Measurements from ENCODE around the gene HAUS1.
A peak's percentile ranks its signal among the peaks of the same experiment; 100 is the strongest.
"Not testable (repeated sequence)": the region's sequence is repeated elsewhere in the genome, so short reads cannot be mapped to it uniquely, and the experiment has no call there.

Gene HAUS1

DNA sequence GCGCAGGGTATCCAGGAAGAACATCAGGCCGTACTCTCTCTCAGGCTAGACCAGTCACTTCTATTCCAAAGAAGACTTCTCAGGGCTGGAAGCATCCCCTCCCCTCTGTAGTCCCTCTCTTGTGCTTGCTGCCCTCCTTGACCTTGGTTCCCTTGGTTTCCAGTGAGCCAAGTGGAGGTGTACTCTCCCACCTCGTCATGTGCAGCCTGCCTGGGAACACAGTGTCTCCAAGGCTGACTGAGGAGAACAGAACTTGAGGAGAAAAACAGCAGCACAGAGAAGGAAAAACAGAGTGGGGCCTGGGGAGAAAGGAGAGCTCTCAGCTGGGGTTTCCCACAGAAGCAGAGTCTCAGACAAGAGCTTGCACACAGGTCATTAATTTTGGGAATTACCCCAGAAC lies 52.7 kb downstream of the HAUS1 start:
- no peak for DNase-seq (ENCODE audit: low read depth)

DNA sequence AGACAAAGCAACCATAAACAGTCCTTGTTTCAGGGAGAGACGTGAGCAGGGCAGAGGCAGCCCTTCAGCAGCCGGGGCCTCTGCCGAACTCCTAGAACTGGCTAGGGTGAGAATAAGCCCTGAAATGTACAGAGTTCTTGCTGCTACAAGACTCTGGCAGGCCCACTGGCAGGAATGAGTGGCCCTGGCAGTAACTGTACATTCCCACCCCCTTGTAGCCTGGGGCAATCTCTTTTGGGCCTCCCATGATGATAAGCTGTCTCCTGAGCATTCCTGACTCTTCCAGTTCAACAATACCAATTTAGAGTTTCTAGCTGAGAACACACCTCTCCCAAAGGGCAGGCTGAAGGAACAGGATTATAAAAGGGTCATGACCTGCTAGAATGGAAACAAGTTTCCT lies 54.3 kb downstream of the HAUS1 start:
- no peak for DNase-seq (ENCODE audit: low read depth)

DNA sequence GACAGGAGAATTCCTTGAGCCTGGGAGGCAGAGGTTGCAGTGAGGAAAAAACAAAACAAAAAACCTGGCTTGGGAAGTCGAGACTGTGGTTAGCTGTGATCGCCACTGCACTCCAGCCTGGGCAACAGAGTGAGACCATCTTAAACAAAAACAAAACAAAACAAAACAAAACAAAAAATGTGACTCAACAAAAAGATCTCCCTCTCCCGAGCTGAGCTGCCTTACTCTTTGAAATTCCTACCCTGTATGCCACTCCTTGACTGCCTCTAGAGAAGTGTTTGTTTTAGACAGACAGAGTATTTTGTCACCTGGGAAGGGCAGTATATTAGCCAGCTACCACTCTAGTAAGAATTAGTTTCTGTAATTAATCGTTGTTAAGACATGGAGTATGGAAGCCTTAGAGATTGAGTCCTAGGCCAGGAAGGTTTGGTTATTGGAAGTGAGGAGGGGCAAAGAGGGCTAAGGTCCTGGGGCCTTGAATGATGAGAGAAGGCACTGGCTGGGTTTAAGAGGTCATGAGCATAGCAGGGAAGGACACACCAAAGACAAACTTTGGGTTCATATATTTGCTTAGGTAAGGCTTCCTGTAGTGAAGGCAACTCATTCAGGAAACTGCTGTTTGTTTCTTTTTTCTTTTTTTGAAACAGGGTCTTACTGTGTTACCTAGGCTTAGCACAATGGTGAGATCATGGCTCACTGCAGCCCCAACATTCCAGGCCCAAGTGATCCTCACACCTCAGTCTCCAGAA lies 56.0 kb downstream of the HAUS1 start:
- no peak for DNase-seq (ENCODE audit: low read depth)

DNA sequence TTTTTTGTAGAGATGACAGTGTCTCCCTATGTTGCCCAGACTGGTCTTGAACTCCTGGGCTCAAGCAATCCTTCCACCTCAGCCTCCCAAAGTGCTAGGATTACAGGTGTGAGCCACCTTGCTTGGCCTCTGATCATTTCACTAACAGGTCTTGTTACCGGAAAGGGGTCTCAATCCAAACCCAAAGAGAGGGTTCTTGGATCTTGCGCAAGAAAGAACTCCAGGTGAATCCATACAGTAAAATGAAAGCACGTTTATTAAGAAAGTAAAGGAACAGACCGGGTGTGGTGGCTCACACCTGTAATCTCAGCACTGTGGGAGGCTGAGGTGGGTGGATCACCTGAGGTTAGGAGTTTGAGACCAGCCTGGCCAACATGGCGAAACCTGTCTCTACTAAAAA lies 56.7 kb downstream of the HAUS1 start:
- DNase-seq (ENCODE audit: low read depth), result not testable (repeated sequence)

DNA sequence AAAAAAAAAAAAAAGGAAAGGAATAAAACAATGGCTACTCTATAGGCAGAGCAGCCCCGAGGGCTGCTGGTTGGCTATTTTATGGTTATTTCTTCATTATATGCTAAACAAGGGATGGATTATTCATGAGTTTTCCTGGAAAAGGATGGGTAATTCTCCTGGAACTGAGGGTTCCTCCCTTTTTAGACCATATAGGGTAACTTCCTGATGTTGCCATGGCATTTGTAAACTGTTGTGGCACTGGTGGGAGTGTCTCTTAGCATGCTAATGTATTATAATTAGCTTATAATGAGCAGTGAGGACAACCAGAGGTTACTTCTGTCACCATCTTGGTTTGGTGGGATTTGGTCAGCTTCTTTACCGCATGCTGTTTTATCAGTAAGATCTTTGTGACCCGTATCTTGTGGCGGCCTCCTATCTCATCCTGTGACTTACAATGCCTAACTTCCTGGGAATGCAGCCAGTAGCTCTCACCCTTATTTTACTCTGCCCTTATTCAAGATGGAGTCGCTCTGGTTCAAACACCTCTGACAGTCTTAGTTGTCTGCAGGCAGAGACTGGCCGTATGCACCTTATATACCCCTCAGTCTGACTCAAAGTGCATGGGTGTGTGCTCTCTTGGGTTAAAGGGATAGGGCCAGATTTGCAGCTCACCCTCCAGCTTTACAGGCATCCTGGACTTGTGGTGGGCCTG lies 57.7 kb downstream of the HAUS1 start:
- DNase-seq (ENCODE audit: low read depth), result no peak

DNA sequence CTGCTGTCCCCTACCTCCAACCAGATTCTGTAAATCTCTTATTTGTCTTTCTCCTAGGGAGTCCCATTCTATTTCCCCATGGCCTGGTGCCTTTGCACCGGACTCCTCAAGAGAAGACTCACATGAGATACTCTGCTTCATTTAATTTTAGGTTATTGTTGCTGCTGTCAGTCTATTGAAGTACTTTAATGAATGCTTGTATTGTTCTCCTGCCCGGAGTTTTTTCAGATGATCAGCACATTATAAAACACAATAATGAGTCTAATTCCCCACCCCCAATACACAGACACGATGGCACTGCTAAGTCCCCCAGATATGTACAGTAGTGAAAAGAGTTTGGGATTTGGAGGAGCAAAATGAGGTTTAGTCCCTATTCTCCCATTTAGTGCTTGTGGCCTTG lies 58.9 kb downstream of the HAUS1 start:
- DNase-seq (ENCODE audit: low read depth), result no peak

DNA sequence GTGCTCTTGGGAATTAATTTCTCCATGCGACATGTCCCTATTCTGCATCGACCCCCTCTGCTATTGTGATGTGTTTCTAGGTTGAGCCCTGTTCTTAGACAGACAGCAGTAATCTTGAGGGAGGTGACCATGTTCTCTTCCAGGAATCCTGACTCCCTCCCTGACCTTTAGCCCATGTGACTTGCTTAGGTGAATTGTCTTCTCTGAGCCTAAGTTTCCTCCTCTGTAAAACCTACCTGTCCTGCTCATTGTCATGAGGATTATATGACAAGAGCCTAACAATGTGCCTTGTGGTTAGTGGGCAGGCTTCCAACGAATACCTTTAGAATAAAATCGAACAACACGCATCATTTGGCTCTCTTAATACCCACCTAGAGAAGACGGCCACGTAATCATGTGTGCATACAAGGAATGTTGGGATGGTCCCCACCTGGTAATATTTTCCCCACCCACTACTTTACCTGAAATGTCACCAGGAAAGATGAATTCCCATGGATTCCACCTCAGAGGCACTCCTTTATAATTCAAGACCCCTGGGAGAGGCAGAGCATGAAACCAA lies 59.8 kb downstream of the HAUS1 start:
- DNase-seq (ENCODE audit: low read depth), result no peak

DNA sequence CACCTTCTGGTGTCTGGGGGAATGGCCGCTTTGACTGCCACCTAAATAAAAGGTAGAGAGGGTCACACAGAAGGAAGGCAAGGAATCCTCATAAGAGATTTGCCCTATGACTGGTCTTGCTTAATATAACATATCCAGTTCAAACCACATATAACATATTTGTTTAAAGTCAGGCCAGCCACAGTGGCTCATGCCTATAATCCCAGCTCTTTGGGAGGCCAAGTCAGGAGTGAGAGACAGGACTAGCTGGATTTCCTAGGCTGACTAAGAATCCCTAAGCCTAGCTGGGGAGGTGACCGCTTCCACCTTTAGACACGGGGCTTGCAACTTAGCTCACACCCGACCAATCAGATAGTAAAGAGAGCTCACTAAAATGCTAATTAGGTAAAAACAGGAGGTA lies 60.3 kb downstream of the HAUS1 start:
- not testable (repeated sequence) for DNase-seq (ENCODE audit: low read depth)

DNA sequence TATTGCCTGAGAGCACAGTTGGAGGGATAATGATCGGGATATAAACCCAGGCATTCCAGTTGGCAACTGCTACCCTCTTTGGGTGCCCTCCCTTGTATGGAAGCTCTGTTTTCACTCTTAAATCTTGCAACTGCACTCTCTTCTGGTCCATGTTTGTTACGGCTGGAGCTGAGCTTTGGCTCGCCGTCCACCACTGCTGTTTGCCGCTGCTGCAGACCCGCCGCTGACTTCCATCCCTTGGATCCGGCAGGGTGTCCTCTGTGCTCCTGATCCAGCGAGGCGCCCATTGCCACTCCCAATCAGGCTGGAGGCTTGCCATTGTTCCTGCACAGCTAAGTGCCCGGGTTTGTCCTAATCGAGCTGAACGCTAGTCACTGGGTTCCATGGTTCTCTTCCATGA lies 60.7 kb downstream of the HAUS1 start:
- no peak for DNase-seq (ENCODE audit: low read depth)

DNA sequence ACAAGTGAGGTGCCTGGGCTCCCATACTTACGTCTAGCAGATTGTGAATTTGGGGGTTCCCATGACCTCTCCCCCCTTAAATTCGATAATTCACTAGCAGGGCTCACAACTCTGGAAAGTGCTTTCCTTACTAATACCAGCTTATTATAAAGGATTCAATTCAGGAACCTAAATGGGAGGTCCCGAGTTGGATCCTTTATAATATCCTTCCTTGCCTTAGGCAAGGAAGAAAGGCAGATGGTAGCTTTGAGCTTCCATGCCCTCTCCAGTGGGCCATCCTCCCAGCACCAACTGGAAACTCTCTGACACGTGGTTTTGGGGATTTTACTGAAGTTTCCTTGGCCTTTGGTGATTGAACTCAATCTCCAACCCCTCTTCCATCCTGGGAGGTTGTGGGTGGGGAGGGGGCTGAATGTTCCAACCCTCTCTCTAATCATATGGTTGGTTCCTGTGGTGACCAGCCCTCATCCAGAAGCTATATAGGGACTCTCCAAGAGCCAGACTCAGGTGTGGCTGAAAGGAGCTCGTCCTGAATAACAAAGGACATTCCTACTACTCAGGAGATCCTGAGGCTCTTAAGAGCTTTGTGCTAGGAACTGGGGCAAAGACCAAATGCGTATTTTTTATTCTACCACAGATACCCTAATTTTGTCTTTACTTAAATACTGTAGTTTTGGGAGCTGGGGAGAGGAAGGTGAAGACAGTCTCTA lies 62.2 kb downstream of the HAUS1 start:
- DNase-seq (ENCODE audit: low read depth), result no peak

DNA sequence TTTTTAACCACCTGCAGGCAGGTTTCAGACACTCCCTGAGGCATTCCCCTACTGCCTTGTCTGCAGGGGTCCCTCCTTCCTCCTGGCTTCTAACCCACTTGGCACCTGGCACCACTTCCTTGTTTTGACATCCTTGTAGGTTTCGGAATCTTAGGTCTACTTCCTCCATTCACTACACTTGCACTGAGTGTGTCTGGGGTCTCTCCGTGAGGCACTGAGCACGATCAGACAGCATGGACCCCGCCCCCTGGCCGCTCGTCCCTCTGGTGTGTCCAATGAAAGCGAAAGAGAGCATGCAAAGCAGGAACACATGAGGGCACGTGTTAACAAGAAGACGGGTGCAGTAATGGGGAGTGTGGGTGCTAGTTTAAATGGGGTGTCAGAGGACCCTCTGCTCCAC lies 63.8 kb downstream of the HAUS1 start:
- no peak for DNase-seq (ENCODE audit: low read depth)

DNA sequence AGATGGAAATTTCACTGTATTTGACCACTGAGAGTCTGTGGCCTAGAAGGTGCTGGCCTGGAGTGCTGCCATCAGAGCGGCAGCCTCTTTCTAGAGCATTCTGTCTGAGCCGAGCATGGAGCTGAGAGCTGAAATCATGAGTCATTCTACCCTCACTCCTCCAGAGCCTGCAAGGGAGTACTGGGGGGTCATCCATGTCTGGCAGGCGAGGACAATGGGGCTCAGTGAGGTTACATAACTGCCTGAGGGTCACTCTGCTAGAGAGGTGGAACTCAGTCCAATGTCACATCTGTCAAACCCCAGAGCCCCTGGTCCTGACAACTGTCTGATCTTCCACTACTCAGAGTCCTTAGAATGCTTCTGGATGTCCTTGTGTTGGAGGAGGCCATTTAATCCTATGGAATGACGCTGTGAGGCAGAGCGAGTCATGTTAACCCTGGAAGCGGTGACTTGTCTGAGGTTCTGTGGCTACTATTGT lies 65.3 kb downstream of the HAUS1 start:
- no peak for DNase-seq (ENCODE audit: low read depth)

DNA sequence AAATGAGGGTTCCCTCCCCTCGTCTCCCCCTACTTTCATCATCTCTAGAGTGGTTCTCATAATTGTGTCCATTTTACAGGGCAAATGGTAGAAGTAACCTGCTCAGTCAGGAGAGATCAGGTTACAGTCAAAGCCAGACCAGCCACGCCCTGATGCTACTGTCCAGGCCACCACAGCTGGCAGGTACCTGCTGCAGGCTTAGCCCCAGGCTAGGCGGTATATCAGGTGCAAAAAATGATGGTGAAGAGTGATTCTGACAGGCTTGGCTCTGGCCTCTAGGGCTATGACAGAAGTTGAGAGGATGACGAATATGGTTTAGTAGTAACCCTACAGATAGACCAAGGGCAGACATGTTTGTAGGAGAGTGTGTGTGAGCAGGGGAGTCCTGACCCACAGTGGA lies 67.1 kb downstream of the HAUS1 start:
- no peak for DNase-seq (ENCODE audit: low read depth)

DNA sequence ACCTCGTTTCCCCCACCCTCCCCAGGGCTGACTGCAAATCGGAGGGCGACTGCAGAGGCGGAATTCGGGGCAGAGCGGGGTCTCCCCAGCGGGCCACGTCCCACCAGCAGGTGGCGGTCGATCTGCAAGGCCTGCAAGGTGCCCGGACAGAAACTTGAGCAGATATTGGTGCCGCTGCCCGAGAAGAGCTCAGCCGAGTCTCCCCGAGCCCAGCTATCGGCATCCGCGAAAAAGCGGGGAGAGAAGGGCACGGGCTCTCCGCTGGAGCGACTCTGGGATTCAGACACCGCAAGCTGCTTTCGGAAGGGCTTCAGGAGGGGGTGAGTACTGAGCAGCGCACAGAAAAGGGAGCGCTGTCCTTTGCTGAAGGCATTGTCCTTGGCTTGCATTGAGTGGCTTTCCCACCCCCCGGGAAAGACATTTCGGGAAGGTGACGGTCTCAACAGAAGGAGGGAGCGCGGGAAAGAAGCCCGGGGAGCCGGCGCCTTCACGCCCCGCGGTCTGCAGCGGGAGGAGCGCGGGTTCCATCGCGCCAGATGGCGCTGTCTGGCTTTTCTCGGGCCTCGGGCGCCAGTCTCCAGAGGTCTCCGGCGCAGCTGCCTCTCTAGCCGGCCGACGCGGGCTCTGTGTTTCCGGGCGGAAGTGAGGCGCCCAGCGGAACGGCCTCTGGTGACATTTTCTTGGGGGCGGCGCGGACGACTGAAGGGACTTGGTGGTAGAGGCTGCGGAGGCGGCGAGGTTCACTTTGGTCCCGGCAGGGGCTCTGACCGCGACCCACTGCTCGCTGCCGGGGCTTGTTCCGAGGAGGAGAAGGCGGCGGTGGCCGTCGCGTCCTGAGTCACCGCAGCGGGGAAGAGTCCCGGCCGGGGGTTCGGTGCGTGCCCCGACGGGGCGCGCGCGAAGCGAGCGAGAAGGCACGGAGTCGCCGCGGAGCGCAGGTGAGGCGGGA lies 69.5 kb downstream of the HAUS1 start:
- peak; percentile 93 for DNase-seq (ENCODE audit: low read depth)

DNA sequence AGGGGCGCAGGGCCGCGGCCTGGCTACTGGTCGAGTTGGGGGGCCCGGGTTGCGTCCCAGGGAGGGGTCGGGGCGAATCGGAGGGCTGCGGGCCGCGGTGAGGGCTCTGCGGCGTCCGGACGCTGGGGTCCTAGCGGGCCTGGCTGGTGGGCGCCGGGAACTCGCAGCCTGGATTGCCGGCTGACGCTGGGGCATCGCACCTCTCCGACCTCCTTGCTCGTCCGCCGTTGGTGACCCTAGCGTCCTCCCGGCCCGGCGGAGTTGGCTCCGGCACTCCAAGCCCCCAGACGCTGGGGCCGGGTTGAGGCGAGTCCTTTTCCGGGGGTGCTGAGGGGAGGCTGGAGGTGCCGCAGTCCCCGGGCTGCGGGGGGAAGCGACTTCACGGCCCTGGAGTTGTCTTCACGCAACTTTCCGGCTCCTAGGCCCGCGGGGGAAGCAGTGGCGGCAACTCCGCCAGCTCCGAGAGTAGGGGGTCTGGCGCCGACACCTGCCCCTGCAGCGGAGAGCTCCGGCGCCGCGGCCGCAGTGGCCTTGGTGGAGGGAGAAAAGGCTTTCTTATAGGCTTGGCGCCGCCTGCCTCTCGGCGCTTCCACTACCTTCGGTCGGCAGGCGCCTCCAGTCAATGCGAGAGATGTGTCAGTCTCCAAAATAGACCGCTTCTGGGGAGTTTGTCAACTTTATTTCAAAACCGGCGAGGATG lies 70.3 kb downstream of the HAUS1 start:
- peak; percentile 6 for DNase-seq (ENCODE audit: low read depth)

DNA sequence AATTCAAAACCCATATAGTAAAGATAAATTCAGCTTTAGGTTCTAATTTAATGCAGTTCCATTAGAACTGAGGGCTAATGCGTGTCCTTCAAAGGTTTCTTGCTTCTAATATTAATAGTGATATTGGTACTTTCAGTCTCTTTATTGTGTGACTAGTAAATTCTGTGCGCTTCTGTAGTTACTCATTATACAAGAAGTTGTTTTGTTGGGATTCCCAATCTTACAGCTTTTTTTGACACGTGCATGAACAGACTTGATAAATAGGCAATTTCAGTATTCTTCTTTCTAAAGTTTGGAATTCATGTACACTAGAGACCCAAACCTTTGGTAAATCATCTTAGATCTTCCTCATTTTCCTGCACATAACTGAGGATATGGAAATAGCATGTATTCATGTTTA lies 71.8 kb downstream of the HAUS1 start:
- DNase-seq (ENCODE audit: low read depth), result no peak

All from stimulated activated CD8-positive, alpha-beta memory T cell treated with anti-CD3 and anti-CD28 coated beads, Interleukin-15, amount 100 ng/mL, for 1 hour (primary cell).